Measurements from ENCODE around the gene LRFN3.
"Not testable (repeated sequence)": the region's sequence is repeated elsewhere in the genome, so short reads cannot be mapped to it uniquely, and the experiment has no call there.

Gene LRFN3

DNA sequence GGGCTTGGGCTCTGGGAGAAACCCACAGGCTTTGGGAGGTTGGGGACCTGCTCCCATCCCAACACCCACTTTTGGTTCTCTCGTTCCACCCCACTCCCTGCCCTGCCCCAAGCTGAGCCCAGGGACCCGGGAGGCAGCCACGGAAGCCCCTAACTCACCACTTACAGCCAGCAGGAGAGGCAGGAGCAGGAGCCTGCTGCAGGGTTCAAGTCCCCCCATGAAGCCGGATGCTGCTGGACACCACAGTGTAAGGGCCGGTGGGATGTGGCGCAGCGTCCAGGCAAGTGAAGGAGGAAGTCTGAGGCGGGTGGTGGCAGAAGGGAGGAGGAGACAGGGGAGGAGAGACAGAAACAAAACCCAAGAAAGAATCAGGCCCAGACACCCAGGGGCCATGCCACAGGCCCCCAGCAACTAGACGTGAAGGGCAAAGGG lies 28.1 kb upstream of the LRFN3 start, which contains the start of gene TYROBP:
TYROBP (minus strand) TSS at position 286 of the 432 bp plus-strand sequence; CDS start at position 219, 67 bp downstream.
- no peak for DNase-seq

- DNase-seq, result no peak
Measured at GRCh38 chr19:35908973-35909683, 27.0 kb upstream of the LRFN3 start.

DNA sequence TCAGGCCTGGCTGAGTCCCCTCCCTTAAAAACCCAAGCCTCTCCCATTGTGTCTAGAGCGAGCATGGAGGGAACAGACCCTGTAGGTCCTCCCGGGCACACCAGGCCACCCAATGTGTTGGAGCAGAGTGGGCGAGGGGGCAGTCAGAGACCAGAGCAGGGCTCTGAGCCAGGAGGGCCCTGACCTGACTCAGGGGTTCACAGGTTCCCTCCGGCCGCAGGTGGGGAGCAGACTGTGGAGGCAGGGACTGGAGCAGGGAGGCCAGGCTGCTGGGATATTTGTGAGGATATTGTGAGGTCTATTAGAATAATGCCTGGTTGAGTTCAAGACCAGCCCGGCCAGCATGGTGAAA lies 26.5 kb upstream of the LRFN3 start:
- DNase-seq, result no peak

DNA sequence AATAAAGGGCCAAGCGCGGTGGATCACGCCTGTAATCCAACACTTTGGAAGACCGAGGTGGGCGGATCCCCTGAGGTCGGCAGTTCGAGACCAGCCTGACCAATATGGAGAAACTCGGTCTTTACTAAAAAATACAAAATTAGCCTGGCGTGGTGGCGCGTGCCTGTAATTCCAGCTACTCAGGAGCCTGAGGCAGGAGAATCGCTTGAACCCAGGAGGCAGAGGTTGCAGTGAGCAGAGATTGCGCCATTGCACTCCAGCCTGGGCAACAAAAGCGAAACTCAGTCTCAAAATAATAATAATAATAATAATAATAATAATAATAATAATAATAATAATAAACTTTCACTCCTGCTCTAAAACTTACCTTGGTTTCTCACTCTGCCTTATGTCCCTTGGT lies 25.8 kb upstream of the LRFN3 start:
- not testable (repeated sequence) for DNase-seq

DNA sequence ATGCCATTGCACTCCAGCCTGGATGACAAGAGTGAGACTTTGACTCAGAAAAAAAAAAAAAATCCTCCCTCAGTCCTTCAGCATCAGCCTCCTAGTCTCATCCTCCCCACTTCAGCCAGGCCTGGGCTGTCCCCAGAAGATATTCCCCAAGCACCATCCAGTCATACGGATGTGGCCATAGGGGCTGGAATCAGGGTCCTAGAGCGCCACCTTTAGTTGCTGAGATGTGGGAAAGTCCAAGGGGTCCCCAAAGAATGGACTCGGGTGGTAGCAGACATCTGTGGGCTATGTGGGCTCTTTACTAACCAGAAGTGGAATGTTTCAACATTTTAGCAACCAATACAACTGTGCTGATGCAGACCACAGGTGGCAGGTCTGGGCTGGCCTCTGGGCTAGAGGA lies 25.0 kb upstream of the LRFN3 start:
- DNase-seq, result no peak

DNA sequence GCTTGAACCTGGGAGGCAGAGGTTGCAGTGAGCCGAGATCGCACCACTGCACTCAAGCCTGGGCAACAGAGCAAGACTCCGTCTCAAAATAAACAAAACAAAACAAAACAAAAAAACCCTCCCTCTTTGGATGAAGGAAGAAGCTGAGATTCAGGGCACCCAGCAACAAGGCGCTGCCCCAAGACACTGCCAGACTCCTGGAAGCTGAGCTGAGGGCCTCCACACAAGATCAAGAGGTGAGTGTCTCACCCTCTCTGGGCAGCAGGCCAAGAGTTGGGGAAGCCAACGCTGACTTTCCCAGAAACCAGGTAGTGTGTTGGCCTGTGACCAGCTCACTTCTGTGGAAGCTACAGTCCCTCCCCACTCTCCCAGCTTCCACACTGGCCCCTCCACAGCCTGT lies 24.4 kb upstream of the LRFN3 start:
- no peak for DNase-seq

- no peak for DNase-seq
Measured at GRCh38 chr19:35913589-35913988, 22.6 kb upstream of the LRFN3 start.

DNA sequence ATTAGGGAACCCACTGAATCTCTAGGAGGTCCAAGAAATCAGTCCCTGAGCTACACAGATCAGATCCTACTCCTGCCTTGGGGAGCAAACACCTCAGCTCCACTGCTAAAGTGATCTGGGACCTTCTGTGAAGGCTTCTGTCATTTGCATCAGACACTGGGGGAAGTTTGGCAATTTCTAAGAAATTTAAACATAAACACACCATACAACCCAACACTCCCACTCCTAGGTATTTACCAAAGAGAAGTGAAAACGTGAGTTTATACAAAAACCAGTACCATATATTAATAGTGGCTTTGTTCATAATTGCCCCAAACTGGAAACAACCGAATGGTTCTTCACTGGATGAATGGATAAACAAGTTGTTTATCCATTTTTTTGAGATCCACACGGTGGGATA lies 20.7 kb upstream of the LRFN3 start:
- no peak for DNase-seq

- no peak for DNase-seq
Measured at GRCh38 chr19:35919306-35919705, 16.9 kb upstream of the LRFN3 start.

DNA sequence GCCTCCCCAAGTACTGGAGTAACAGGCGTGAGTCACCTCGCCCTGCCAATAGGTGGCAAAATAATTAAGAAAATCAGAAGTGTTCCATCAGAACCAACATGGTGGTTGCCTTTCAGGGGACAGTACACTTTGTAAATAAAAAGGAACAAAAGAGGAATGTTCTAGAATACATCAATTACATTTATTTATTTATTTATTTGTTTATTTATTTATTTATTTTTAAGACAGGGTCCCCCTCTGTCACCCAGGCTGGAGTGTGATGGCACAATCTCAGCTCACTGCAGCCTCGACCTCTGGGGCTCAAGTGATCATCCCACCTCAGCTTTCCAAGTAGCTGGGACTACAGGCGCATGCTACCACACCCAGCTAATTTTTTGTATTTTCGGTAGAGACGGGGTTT lies 15.2 kb upstream of the LRFN3 start:
- DNase-seq, result no peak

GRCh38 chr19:35925501-35925900 lies 10.7 kb upstream of the LRFN3 start:
- DNase-seq, result no peak

GRCh38 chr19:35928507-35928906 lies 7.7 kb upstream of the LRFN3 start:
- DNase-seq, result no peak

DNA sequence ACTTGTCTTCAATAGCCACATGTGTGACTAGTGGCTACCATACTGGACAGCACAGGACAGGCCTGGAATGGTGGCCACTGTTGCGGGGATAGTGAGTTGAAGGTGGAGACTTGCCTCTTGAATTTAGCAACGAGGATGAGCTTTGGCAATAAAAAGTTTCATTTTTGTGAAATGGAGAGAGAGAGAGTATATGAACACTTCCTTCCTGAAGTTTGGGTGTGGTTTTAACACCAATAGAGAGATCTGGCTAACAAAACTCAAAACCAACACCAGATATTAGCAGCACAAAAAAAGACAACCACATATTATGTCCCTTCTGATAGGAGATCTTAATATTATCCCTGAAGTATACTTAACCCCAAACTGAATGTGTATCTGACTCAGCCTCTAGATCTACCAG lies 6.3 kb upstream of the LRFN3 start:
- no peak for DNase-seq

DNA sequence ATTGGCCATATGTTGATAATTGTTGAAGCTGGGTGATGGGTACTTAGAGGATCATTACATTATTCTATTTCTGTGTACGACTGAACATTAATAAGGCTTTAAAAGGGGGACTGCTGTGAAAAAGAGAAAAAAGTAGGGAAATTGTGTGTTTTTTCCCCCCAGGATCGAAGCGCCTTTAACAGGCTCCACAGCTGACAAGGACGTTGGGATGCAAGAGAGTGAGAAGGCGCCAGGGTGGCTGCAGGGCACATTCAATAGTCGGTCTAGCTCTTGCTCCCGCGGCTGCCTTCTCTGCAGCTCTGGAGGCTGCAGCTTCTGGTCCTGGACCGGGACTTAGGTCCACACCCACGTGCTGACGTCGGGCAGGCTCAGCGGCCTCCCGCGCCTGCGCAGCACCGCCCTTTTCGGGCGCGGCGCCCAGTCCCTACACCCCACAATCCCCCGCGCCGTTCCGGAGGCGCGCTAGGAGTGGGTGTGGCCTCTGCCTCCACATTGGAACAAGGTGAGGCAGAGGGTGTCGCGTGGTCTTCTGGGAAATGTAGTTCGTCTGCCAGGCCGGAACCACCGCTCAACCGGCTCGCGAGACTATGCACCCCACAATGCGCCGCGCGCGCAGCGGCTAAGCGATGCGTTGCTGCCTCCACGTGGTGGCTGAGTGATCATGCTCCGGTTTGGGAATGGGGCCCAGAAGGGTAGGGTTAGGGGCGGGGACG lies 4.9 kb upstream of the LRFN3 start:
- peak; percentile 99 for DNase-seq

- DNase-seq, result no peak
Measured at GRCh38 chr19:35931874-35932202, 4.3 kb upstream of the LRFN3 start.

DNA sequence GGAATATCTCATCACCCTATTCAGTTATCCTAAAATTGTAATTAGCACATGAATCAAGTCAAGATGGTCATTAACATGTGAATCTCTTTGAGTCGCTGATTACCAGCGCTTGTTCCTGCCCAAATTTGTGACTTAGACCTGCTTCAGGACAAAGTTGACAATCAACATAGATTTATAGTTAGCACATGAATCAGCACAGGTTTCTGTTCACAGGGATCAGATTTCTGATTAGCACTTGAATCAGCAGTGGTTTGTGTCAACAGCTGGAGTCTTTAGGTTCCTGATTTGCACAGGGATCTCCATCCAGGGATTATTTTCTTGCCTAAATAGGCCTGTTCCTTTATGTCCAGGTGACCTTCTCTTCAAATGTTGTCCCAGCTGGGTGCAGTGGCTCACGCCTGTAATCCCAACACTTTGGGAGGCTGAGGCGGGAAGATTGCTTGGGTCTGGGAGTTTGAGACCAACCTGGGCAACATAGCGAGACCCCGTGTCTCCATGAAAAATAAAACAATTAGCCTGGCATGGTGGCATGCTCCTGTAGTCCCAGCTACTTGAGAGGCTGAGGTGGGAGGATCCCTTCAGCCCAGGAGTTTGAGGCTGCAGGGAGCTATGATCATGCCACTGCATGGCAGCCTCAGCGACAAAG lies 3.8 kb upstream of the LRFN3 start:
- no peak for DNase-seq

GRCh38 chr19:35936738-35937268 lies 629 bp downstream of the LRFN3 start:
- no peak for DNase-seq

DNA sequence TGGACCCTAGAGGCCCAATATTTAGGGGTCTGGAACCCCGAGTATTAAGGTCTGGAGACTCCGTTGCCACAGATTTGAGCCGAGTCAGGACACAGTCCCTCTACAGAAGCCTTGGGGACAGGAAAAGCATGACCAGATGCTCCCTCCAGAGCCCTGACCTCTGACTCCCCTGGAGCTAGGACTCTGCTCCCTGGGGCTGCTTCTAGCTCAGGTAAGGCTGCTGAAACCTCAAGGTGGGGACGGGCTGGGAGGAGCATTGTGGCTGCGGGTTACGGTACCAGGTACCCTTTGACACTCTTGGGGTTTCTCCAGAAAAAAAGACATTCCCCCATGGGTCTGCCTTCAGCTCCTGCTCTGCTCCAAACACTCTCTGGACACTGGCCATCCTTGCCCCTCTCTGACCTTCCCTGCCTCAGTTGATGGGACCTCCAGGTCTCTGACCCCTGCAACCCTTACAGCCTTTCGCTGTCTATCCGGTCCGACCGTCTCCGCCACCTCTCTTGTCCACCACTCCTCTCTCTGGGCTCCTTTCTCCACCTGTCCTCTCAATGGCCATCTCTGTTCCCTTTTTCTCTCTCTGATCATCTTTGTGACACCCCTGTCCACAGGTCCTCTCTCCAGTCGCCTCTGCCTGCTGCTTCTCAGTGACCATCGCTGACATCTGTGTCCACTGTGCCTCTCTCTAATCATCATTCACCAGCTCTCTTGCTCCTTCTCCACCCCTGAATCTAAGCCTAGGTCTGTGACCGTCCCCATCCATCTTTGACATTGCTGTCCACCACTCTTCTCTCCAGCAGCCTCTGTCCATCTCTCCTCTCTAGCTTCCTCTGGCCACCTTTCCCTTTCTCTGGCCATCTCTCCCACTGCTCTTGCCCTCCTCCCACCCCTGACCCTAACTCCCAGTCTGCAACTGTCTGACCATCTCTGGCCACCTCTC lies 1.4 kb downstream of the LRFN3 start:
- DNase-seq, result no peak

DNA sequence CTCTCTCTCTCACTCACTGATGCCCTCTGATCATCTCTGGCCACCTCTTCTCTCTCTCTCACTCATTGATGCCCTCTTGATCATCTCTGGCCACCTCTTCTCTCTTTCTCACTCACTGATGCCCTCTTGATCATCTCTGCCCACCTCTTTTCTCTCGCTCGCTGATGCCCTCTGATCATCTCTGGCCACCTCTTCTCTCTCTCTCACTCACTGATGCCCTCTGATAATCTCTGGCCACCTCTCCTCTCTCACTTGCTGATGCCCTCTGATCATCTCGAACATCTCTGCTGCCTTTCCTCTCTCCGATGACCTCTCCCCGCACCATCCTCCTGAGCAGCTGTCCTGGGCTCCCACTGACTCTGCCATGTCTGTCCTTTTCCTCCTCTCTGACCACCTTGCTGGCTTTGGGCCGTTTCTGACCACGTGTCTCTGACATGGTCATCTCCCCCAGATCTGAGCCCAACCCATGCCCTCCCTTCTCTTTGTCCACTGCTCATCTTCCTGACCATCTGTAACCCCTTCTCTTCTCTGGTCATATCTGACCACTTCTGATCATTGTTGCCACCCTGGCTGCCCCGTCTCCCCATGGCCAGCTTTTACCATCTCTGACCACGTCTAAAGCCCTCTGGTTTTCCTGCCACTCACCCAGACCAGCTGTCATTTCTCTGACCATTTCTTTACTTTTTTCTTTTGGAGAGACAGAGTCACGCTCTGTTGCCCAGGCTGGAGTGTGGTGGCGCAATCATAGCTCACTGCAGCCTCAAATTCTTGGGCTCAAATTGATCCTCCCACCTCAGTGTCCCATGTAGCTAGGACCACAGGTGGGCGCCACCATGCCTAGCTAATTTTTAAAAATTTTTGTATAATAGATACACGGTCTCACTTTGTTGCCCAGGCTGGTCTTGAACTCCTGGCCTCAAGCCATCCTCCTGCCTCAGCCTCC lies 2.4 kb downstream of the LRFN3 start:
- DNase-seq, result no peak

GRCh38 chr19:35939307-35940077 lies 3.3 kb downstream of the LRFN3 start:
- DNase-seq, result no peak

All from fibroblast of upper back skin (primary cell).